ENCODE measurements around the gene CCDC88C.
A peak's percentile ranks its signal among the peaks of the same experiment; 100 is the strongest.

CCDC88C gene

DNA sequence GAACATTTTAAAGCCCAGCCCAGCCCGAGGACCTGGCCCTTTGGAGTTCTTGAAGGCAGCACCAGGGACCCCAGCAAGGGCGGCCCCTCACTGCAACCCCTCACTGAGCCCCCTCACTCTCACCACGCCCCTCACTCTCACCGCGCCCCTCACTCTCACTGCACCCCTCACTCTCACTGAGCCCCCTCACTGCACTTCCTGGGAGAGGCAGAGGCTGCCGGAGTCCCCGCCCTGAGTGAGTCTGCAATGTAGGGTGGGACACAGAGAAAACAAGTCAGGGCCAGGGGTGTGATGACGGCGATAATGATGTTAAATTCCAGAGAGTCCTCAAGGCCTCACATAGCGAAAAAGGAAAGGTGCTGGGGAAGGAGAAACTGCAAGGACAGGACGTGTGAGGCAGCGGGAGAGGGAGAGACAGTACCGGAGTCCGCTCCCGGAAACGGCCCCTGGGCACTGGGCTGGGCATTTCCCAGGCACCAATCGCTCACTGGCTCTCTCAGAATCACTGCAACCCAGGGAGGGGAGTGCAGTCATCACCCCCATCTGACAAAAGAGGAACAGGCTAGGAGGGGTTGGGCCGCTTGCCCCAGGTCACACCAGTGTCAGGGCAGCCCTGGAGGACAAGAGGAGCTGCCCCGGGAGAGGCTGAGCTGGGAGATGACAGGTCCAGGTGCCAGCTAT lies 24.9 kb downstream of the CCDC88C start:
- peak overlapping the region; percentile 15; the same call in 1 of the 2 replicates for H3K4me3 ChIP-seq (ENCODE audit: low read depth, low read length)
- DNase-seq (ENCODE audit: low read depth), result no peak
- TF ChIP-seq CTCF (IDR thresholded peaks at IDR 0.05; ENCODE audit: low read depth, low read length, missing control alignments), result no peak

GRCh38 chr14:91390165-91390778 lies 27.3 kb downstream of the CCDC88C start:
- H3K4me3 ChIP-seq (ENCODE audit: low read depth, low read length), result no peak overlapping the region
- no peak for DNase-seq (ENCODE audit: low read depth)
- TF ChIP-seq CTCF (IDR thresholded peaks at IDR 0.05; ENCODE audit: low read depth, low read length, missing control alignments), result no peak

GRCh38 chr14:91389150-91389549 lies 28.5 kb downstream of the CCDC88C start:
- TF ChIP-seq CTCF (IDR thresholded peaks at IDR 0.05; ENCODE audit: low read depth, low read length, missing control alignments), result no peak
- no peak for DNase-seq (ENCODE audit: low read depth)
- H3K4me3 ChIP-seq (ENCODE audit: low read depth, low read length), result no peak overlapping the region

GRCh38 chr14:91388551-91388975 lies 29.1 kb downstream of the CCDC88C start:
- no peak for DNase-seq (ENCODE audit: low read depth)
- H3K4me3 ChIP-seq (ENCODE audit: low read depth, low read length), result no peak overlapping the region

DNA sequence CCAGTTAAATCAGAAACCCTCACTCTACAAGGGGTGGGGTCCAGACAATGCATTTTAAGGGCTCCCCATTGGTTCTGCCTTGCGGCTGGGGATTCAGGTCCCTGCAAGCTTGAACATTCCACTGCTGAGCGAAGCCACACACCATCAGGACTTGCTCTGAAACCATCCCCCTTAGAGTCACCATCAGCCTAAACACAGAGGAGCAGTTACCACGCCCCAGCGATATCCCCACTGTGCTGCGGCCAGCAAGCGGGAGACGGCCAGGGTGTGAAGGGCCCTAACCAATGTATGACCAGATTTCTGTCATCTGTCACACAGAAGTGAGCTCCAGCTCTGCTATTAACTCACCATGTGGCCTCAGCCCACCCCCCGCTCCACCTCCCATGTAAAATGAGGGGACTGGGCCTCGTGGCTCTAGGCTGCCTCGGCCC lies 29.7 kb downstream of the CCDC88C start:
- H3K4me3 ChIP-seq (ENCODE audit: low read depth, low read length), result no peak overlapping the region
- no peak for TF ChIP-seq CTCF (IDR thresholded peaks at IDR 0.05; ENCODE audit: low read depth, low read length, missing control alignments)
- DNase-seq (ENCODE audit: low read depth), result no peak

More at GRCh38 chr14:91388551-91388975, 29.1 kb downstream of the CCDC88C start:
- TF ChIP-seq CTCF (IDR thresholded peaks at IDR 0.05; ENCODE audit: low read depth, low read length, missing control alignments), result no peak

GRCh38 chr14:91387169-91387835 lies 30.3 kb downstream of the CCDC88C start:
- no peak overlapping the region for H3K4me3 ChIP-seq (ENCODE audit: low read depth, low read length)
- no peak for TF ChIP-seq CTCF (IDR thresholded peaks at IDR 0.05; ENCODE audit: low read depth, low read length, missing control alignments)
- no peak for DNase-seq (ENCODE audit: low read depth)
